GM12892 (cell line): ENCODE measurements around the gene RBFOX2.
"Not testable (repeated sequence)": the region's sequence is repeated elsewhere in the genome, so short reads cannot be mapped to it uniquely, and the experiment has no call there.

ENCODE experiments used
- POLR2A ChIP-seq: IDR thresholded peaks from 2 replicates; pipeline ENCODE4 v1.6.1; 2011; ENCODE audit warnings: low read depth, low read length, control low read depth
- POLR2AphosphoS5 ChIP-seq: IDR thresholded peaks from 2 replicates; pipeline ENCODE4 v1.6.1; 2011; ENCODE audit warnings: low read depth, low read length, control low read depth
- TAF1 ChIP-seq: IDR thresholded peaks from 2 replicates; pipeline ENCODE4 v1.6.1; 2011; ENCODE audit warnings: low read depth, mild to moderate bottlenecking, control low read depth, low read length, borderline replicate concordance

DNA sequence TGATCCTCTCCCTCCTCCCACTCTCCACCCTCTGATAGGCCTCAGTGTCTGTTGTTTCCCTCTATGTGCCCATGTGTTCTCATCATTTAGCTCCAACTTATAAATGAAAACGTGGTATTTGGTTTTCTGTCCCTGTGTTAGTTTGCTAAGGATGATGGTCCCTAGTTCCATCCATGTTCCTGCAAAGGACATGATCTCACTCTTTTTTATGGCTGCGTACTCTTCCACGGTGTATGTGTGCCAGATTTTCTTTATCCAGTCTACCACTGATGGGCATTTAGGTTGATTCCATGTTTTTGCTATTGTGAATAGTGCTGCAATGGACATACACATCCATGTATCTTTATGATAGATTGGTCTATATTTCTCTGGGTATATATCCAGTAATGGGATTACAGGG, 15.9 kb upstream of the RBFOX2 start:
- TF ChIP-seq POLR2A, POLR2AphosphoS5, TAF1: not testable (repeated sequence)
